HepG2 (cell line): ENCODE results near the gene HKDC1. TPM values are rescaled to one million over a fixed set of nuclear protein-coding genes. Genes with fewer than 3 reads are reported as not detected.

Experiments used
- ATAC-seq: fragments of 200-7000 bp; cut with Tn5 transposase; 3 replicates; pipeline ENCODE4 v1.9.1; 2020; ENCODE audit warnings: mild to moderate bottlenecking, moderate library complexity
- BruUV-seq: library from RNA; stranded (reverse); fragments of 400-500 nt; replicated peaks from 2 replicates; lab custom pipeline; 2021; lab: Mats Ljungman, UMichigan
- CTCF ChIA-PET: fragments of 300-600 bp; formaldehyde crosslinking; extraction: SDS; loops from one replicate; lab custom pipeline; 2021; ENCODE audit warnings: low total read pairs, inconsistent platforms, low intra/inter-chr PET ratio; lab: Yijun Ruan, JAX
- POLR2A ChIA-PET: fragments of 350-600 bp; sonication (Branson Sonifier 250); formaldehyde crosslinking; loops from one replicate; lab custom pipeline; 2020; ENCODE audit warnings: antibody characterized with exemption, inconsistent platforms; lab: Yijun Ruan, JAX
- DNase-seq: peaks from one replicate; pipeline ENCODE4 v3.0.0-alpha.2; 2015; ENCODE audit warnings: low spot score
- FAIRE-seq: peaks from 3 replicates; lab custom pipeline; 2011; peaks lifted over from hg19 to GRCh38; lab: Jason Lieb, UNC
- H2AFZ ChIP-seq: one replicate; pipeline ENCODE4 v1.6.1; 2011; ENCODE audit warnings: low read length, inconsistent platforms
- H3K27ac ChIP-seq: fragments of 300-600 bp; 3 replicates; pipeline ENCODE4 v1.8.0; 2011; ENCODE audit warnings: mixed run types, mild to moderate bottlenecking, mixed read lengths, low read length, inconsistent platforms; ENCODE audit not compliant: insufficient read depth; ENCODE audit errors: extremely low read length
- H3K27me3 ChIP-seq, 2 experiments: fragments of 200-600 bp in 1 of 2; 2 replicates in 1 of 2; 3 replicates in 1 of 2; pipeline versions ENCODE4 v1.6.0 to v1.8.0; 2011; ENCODE audit warnings: low read length in 2 of 2, mild to moderate bottlenecking in 2 of 2, moderate library complexity in 2 of 2, inconsistent platforms in 1 of 2; ENCODE audit not compliant: insufficient read depth in 2 of 2, control insufficient read depth in 1 of 2
- H3K36me3 ChIP-seq, 2 experiments: fragments of 200-600 bp in 1 of 2; replicated peaks in 1 of 2; 2 replicates in 1 of 2; 3 replicates in 1 of 2; pipeline versions ENCODE4 v1.5.1 to v1.8.0; 2011; ENCODE audit warnings: low read length in 2 of 2, inconsistent platforms in 1 of 2; ENCODE audit not compliant: insufficient read depth in 2 of 2, control insufficient read depth in 1 of 2
- H3K4me1 ChIP-seq: 2 replicates; pipeline ENCODE4 v1.5.1; 2012; ENCODE audit warnings: low read length, inconsistent platforms; ENCODE audit not compliant: insufficient read depth
- H3K4me2 ChIP-seq: 2 replicates; pipeline ENCODE4 v1.6.0; 2011; ENCODE audit warnings: low read depth, low read length, inconsistent platforms
- H3K4me3 ChIP-seq, 3 experiments: fragments of 200-600 bp in 1 of 3; sonication (generic), shearing (Covaris generic) in 1 of 3; replicated peaks in 1 of 3; 2 replicates each; pipeline ENCODE4 v1.5.1; 2011 to 2016; ENCODE audit warnings: low read length in 3 of 3, inconsistent platforms in 2 of 3, low read depth in 2 of 3, mild to moderate bottlenecking in 2 of 3, control low read depth in 1 of 3, mixed read lengths in 1 of 3; ENCODE audit not compliant: insufficient read depth in 1 of 3
- H3K79me2 ChIP-seq: one replicate; pipeline ENCODE4 v1.6.1; 2011; ENCODE audit warnings: low read length, inconsistent platforms; ENCODE audit not compliant: insufficient read depth
- H3K9ac ChIP-seq: 2 replicates; pipeline ENCODE4 v1.6.0; 2011; ENCODE audit warnings: mild to moderate bottlenecking, low read depth, low read length, inconsistent platforms; ENCODE audit not compliant: insufficient read depth
- H3K9me3 ChIP-seq: 2 replicates; pipeline ENCODE4 v1.5.1; 2012; ENCODE audit warnings: mild to moderate bottlenecking, low read length
- H4K20me1 ChIP-seq: 2 replicates; pipeline ENCODE4 v1.6.0; 2011; ENCODE audit warnings: inconsistent platforms, mild to moderate bottlenecking, low read length, moderate library complexity; ENCODE audit not compliant: insufficient read depth
- DPF2 ChIP-seq: sonication (generic); formaldehyde crosslinking; IDR thresholded peaks from 2 replicates; pipeline ENCODE4 v1.4.0; 2020; ENCODE audit warnings: mild to moderate bottlenecking, low read depth, missing genetic modification reagents, borderline replicate concordance
- FOXM1 ChIP-seq: sonication (generic); formaldehyde crosslinking; IDR thresholded peaks from 2 replicates; pipeline ENCODE4 v1.5.0; 2020; ENCODE audit warnings: missing genetic modification reagents
- HDAC2 ChIP-seq: sonication (generic); formaldehyde crosslinking; IDR thresholded peaks from 2 replicates; pipeline ENCODE4 v1.4.0; 2020; ENCODE audit warnings: missing genetic modification reagents
- LCORL ChIP-seq, 2 experiments: fragments of 450-650 bp in 1 of 2; sonication (generic) in 1 of 2; formaldehyde crosslinking in 1 of 2; IDR thresholded peaks; 2 replicates each; pipeline versions ENCODE4 v1.5.0 to v1.6.1; 2017 to 2020; ENCODE audit warnings: antibody characterized with exemption in 1 of 2, missing genetic modification reagents in 1 of 2
- MEF2D ChIP-seq: sonication (generic); formaldehyde crosslinking; IDR thresholded peaks from 2 replicates; pipeline ENCODE4 v1.5.1; 2020; ENCODE audit warnings: mild to moderate bottlenecking, missing genetic modification reagents
- NFIC ChIP-seq: IDR thresholded peaks from 2 replicates; pipeline ENCODE4 v1.6.1; 2012; ENCODE audit warnings: mild to moderate bottlenecking, low read length, inconsistent platforms
- ZNF44 ChIP-seq: sonication (generic); formaldehyde crosslinking; IDR thresholded peaks from 2 replicates; pipeline ENCODE4 v1.5.1; 2020; ENCODE audit warnings: mild to moderate bottlenecking, missing genetic modification reagents
- ZNF747 ChIP-seq: sonication (generic); formaldehyde crosslinking; IDR thresholded peaks from 2 replicates; pipeline ENCODE4 v1.8.1; 2023; ENCODE audit warnings: missing genetic modification reagents, mild to moderate bottlenecking, borderline replicate concordance
- ZNF83 ChIP-seq: sonication (generic); formaldehyde crosslinking; IDR thresholded peaks from 2 replicates; pipeline ENCODE4 v1.4.0; 2020; ENCODE audit warnings: missing genetic modification reagents, mild to moderate bottlenecking, borderline replicate concordance
- WGBS: methylation state at CpG from one replicate; pipeline ENCODE4 v1.1.6; 2017; ENCODE audit warnings: low lambda C conversion rate; 5-methylcytosine and 5-hydroxymethylcytosine counted together
- in situ Hi-C: cut with HindIII; loops from 2 replicates; pipeline ENCODE4 v1.10.0; 2017; ENCODE audit warnings: low pct_unique_long_range_greater_than_20kb; ENCODE audit not compliant: extremely low pct_ligation_motif_present
- intact Hi-C: fragments of 100-400 bp; cut with micrococcal nuclease; formaldehyde crosslinking; loops from one replicate; pipeline ENCODE4 v1.10.0; 2022; ENCODE audit not compliant: unreplicated experiment
- polyA plus RNA-seq, 8 experiments: library from polyadenylated mRNA; depleted of rRNA in 3 of 8; stranded (reverse) in 7 of 8; unstranded in 1 of 8; fragments of >200 nt; fragmentation: Illumina TruSeq in 4 of 8; extraction: Trizol in 4 of 8; gene quantifications; 2 replicates each; pipeline versions ENCODE4 v1.2.1 to v1.2.3, GENCODE V29; 2011 to 2016; ENCODE audit warnings: low read depth in 4 of 8, missing spikeins in 1 of 8, mixed read lengths in 1 of 8; ENCODE audit not compliant: insufficient read depth in 1 of 8
- total RNA-seq, 5 experiments: library from RNA; depleted of rRNA; stranded (reverse); fragments of >200 nt; fragmentation: Illumina TruSeq; extraction: Trizol; gene quantifications; 2 replicates each; pipeline ENCODE4 v1.2.3, GENCODE V29; 2016; ENCODE audit warnings: low read depth in 1 of 5
- TF ChIP-seq, protein P1 (sequence below): sonication (generic); formaldehyde crosslinking; IDR thresholded peaks from 2 replicates; pipeline ENCODE4 v1.4.0; 2020; ENCODE audit warnings: missing genetic modification reagents
- TF ChIP-seq, protein P2 (sequence below): sonication (generic); formaldehyde crosslinking; IDR thresholded peaks from 2 replicates; pipeline ENCODE4 v1.4.0; 2020; ENCODE audit warnings: mild to moderate bottlenecking, low read depth, missing genetic modification reagents
- TF ChIP-seq, protein P3 (sequence below), 2 experiments: IDR thresholded peaks; 2 replicates each; pipeline ENCODE4 v1.6.1; 2011 to 2012; ENCODE audit warnings: low read length in 2 of 2, borderline replicate concordance in 1 of 2, low read depth in 1 of 2, mild to moderate bottlenecking in 1 of 2, moderate library complexity in 1 of 2
- TF ChIP-seq, protein P4 (sequence below): sonication (generic); formaldehyde crosslinking; IDR thresholded peaks from 2 replicates; pipeline ENCODE4 v1.5.1; 2020; ENCODE audit warnings: missing genetic modification reagents, mild to moderate bottlenecking, borderline replicate concordance

Gene HKDC1
- total and polyA plus RNA-seq, 2 of the 13 experiments (the other 11 are each of a cell fraction or from before 2014, with no cell fraction given): 8.1 to 12.4 TPM

DNA sequence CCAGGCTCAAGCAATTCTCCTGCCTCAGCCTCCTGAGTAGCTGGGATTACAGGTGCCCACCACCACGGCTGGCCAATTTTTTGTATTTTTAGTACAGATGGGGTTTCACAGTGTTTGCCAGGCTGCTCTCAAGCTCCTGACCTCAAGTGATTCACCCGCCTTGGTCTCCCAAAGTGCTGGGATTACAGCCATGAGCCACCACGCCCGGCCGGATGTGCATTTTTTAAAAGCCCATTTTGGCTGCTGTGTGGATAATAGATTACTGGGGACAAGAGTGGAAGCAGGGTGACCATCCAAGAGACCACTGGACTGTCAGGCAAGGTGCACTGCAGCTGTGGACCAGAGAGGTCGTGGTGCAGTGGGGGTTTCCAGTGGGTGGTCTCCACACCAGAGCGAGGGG, 21.4 kb downstream of the HKDC1 start:
- H2AFZ ChIP-seq: no peak overlapping the region
- no peak overlapping the region for H3K4me2 ChIP-seq
- ATAC-seq (no peak), FAIRE-seq (no peak), DNase-seq (no peak)
- ChIA-PET CTCF (no interaction called here), POLR2A (interaction anchor here (0.6 kb wide), 1 partner anchor 22 kb away, joined by 3 read pairs; the partner anchor contains the start of gene HKDC1)
- H3K79me2 ChIP-seq: no peaks in the 10 kb centered on the region
- no peaks in the 10 kb centered on the region for H3K9me3 ChIP-seq
- BruUV-seq: no TSS peak
- H3K27ac ChIP-seq: no peak overlapping the region
- WGBS: 97% methylated on average over 7 of the region's 7 CpGs
- in situ Hi-C loops (no loop called here), intact Hi-C loops (no loop called here)
- no peak overlapping the region for H3K4me3 ChIP-seq
- no peaks in the 10 kb centered on the region; the same call in 1 of the 2 replicates for H4K20me1 ChIP-seq
- no peak overlapping the region for H3K9ac ChIP-seq
- H3K27me3 ChIP-seq: no peaks in the 10 kb centered on the region
- no peaks in the 10 kb centered on the region for H3K4me1 ChIP-seq
- H3K36me3 ChIP-seq: peaks cover 3 to 13% of the 10 kb centered on the region in 2 experiments; a peak in 3 of 5 replicates
- TF ChIP-seq, protein P1, sequence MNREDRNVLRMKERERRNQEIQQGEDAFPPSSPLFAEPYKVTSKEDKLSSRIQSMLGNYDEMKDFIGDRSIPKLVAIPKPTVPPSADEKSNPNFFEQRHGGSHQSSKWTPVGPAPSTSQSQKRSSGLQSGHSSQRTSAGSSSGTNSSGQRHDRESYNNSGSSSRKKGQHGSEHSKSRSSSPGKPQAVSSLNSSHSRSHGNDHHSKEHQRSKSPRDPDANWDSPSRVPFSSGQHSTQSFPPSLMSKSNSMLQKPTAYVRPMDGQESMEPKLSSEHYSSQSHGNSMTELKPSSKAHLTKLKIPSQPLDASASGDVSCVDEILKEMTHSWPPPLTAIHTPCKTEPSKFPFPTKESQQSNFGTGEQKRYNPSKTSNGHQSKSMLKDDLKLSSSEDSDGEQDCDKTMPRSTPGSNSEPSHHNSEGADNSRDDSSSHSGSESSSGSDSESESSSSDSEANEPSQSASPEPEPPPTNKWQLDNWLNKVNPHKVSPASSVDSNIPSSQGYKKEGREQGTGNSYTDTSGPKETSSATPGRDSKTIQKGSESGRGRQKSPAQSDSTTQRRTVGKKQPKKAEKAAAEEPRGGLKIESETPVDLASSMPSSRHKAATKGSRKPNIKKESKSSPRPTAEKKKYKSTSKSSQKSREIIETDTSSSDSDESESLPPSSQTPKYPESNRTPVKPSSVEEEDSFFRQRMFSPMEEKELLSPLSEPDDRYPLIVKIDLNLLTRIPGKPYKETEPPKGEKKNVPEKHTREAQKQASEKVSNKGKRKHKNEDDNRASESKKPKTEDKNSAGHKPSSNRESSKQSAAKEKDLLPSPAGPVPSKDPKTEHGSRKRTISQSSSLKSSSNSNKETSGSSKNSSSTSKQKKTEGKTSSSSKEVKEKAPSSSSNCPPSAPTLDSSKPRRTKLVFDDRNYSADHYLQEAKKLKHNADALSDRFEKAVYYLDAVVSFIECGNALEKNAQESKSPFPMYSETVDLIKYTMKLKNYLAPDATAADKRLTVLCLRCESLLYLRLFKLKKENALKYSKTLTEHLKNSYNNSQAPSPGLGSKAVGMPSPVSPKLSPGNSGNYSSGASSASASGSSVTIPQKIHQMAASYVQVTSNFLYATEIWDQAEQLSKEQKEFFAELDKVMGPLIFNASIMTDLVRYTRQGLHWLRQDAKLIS (CRISPR knock-in tag): no peak
- TF ChIP-seq LCORL (IDR thresholded peaks at IDR 0.05) (no peak), LCORL (CRISPR knock-in tag; IDR thresholded peaks at IDR 0.05) (no peak), ZNF747 (CRISPR knock-in tag) (no peak), NFIC (no peak), HDAC2 (CRISPR knock-in tag) (no peak), DPF2 (no peak), ZNF44 (no peak), ZNF83 (no peak), MEF2D (CRISPR knock-in tag) (no peak), FOXM1 (CRISPR knock-in tag) (no peak)
- TF ChIP-seq, protein P2, sequence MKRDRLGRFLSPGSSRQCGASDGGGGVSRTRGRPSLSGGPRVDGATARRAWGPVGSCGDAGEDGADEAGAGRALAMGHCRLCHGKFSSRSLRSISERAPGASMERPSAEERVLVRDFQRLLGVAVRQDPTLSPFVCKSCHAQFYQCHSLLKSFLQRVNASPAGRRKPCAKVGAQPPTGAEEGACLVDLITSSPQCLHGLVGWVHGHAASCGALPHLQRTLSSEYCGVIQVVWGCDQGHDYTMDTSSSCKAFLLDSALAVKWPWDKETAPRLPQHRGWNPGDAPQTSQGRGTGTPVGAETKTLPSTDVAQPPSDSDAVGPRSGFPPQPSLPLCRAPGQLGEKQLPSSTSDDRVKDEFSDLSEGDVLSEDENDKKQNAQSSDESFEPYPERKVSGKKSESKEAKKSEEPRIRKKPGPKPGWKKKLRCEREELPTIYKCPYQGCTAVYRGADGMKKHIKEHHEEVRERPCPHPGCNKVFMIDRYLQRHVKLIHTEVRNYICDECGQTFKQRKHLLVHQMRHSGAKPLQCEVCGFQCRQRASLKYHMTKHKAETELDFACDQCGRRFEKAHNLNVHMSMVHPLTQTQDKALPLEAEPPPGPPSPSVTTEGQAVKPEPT (CRISPR knock-in tag): no peak
- TF ChIP-seq, protein P3, sequence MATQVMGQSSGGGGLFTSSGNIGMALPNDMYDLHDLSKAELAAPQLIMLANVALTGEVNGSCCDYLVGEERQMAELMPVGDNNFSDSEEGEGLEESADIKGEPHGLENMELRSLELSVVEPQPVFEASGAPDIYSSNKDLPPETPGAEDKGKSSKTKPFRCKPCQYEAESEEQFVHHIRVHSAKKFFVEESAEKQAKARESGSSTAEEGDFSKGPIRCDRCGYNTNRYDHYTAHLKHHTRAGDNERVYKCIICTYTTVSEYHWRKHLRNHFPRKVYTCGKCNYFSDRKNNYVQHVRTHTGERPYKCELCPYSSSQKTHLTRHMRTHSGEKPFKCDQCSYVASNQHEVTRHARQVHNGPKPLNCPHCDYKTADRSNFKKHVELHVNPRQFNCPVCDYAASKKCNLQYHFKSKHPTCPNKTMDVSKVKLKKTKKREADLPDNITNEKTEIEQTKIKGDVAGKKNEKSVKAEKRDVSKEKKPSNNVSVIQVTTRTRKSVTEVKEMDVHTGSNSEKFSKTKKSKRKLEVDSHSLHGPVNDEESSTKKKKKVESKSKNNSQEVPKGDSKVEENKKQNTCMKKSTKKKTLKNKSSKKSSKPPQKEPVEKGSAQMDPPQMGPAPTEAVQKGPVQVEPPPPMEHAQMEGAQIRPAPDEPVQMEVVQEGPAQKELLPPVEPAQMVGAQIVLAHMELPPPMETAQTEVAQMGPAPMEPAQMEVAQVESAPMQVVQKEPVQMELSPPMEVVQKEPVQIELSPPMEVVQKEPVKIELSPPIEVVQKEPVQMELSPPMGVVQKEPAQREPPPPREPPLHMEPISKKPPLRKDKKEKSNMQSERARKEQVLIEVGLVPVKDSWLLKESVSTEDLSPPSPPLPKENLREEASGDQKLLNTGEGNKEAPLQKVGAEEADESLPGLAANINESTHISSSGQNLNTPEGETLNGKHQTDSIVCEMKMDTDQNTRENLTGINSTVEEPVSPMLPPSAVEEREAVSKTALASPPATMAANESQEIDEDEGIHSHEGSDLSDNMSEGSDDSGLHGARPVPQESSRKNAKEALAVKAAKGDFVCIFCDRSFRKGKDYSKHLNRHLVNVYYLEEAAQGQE (IDR thresholded peaks at IDR 0.05; ENCODE audit: borderline replicate concordance in 1 of 2, low read depth in 1 of 2, low read length in 2 of 2): no peak
- TF ChIP-seq, protein P4, sequence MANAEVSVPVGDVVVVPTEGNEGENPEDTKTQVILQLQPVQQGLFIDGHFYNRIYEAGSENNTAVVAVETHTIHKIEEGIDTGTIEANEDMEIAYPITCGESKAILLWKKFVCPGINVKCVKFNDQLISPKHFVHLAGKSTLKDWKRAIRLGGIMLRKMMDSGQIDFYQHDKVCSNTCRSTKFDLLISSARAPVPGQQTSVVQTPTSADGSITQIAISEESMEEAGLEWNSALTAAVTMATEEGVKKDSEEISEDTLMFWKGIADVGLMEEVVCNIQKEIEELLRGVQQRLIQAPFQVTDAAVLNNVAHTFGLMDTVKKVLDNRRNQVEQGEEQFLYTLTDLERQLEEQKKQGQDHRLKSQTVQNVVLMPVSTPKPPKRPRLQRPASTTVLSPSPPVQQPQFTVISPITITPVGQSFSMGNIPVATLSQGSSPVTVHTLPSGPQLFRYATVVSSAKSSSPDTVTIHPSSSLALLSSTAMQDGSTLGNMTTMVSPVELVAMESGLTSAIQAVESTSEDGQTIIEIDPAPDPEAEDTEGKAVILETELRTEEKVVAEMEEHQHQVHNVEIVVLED (CRISPR knock-in tag): no peak
